ENCODE data around the gene IPCEF1. TPM values are rescaled to one million over a fixed set of nuclear protein-coding genes. Genes with fewer than 3 reads are reported as not detected.

The IPCEF1 gene
- total RNA-seq, 4 donors from 2014 or later, result 0.42 to 9.0 (median 3.1) TPM

DNA sequence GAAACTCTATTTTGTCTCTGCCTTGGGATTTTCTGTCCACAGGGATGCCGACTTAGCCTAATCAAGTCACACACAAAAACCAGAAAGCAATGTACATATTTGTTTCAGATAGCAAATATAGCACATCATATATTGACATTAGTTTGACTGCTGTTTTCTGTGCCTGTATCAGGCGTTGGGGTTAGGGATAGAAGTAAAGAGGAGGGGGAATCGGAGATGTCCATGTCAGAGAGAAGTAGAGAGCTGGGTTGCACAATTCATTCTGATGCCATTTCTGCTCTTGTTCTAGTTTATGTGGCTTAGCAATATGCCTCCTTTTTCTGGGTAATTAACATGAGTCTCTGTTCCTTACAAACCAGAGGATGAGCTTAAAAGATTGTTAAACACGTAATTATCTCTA is 14.7 kb upstream of the IPCEF1 start:
- no peaks in the 10 kb centered on the region for H3K9me3 ChIP-seq
- 64% methylated on average over 4 of the region's 4 CpGs for WGBS
- peaks cover 5% of the 10 kb centered on the region for H3K4me1 ChIP-seq
- no peak overlapping the region for H3K27ac ChIP-seq
- H3K4me3 ChIP-seq, result no peak overlapping the region
- H3K27me3 ChIP-seq, result no peaks in the 10 kb centered on the region
- H3K36me3 ChIP-seq, result no peaks in the 10 kb centered on the region
- DNase-seq (ENCODE audit: low spot score in 2 of 2), result no peak
- TF ChIP-seq POLR2AphosphoS5 (IDR thresholded peaks at IDR 0.05) (no peak), POLR2A (IDR thresholded peaks at IDR 0.05) (no peak), EP300 (IDR thresholded peaks at IDR 0.05) (no peak)
- TF ChIP-seq, protein P1, sequence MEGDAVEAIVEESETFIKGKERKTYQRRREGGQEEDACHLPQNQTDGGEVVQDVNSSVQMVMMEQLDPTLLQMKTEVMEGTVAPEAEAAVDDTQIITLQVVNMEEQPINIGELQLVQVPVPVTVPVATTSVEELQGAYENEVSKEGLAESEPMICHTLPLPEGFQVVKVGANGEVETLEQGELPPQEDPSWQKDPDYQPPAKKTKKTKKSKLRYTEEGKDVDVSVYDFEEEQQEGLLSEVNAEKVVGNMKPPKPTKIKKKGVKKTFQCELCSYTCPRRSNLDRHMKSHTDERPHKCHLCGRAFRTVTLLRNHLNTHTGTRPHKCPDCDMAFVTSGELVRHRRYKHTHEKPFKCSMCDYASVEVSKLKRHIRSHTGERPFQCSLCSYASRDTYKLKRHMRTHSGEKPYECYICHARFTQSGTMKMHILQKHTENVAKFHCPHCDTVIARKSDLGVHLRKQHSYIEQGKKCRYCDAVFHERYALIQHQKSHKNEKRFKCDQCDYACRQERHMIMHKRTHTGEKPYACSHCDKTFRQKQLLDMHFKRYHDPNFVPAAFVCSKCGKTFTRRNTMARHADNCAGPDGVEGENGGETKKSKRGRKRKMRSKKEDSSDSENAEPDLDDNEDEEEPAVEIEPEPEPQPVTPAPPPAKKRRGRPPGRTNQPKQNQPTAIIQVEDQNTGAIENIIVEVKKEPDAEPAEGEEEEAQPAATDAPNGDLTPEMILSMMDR (IDR thresholded peaks at IDR 0.05), result no peak

DNA sequence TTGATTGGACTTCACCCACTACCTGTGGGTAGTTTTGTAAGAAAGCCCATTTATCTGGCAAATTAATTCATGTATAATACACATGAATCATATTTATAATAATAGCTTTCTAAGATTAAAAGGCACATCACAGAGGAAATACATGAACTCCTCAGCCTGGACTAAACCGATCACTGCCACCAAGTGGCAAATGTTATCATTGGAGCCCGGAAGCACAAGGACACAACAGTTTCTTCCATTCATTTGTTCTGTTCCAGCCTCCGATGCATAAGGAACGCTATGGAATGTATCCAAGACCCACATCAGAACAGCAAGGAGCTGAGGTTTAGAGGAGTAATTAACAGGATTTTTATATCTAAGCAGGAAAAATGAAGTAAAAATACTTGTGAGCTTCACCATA is 13.9 kb upstream of the IPCEF1 start:
- H3K27ac ChIP-seq, result no peak overlapping the region
- DNase-seq (ENCODE audit: low spot score in 2 of 2), result no peak
- no peak overlapping the region for H3K4me3 ChIP-seq
- H3K9me3 ChIP-seq, result no peaks in the 10 kb centered on the region
- H3K36me3 ChIP-seq, result no peaks in the 10 kb centered on the region
- no peaks in the 10 kb centered on the region for H3K27me3 ChIP-seq
- no peak for TF ChIP-seq POLR2AphosphoS5 (IDR thresholded peaks at IDR 0.05)
- TF ChIP-seq, protein P1 (IDR thresholded peaks at IDR 0.05), result peak in 1 of 2 donors; percentile 24
- 12% methylated on average over 4 of the region's 4 CpGs for WGBS
- H3K4me1 ChIP-seq, result peaks cover 5% of the 10 kb centered on the region

DNA sequence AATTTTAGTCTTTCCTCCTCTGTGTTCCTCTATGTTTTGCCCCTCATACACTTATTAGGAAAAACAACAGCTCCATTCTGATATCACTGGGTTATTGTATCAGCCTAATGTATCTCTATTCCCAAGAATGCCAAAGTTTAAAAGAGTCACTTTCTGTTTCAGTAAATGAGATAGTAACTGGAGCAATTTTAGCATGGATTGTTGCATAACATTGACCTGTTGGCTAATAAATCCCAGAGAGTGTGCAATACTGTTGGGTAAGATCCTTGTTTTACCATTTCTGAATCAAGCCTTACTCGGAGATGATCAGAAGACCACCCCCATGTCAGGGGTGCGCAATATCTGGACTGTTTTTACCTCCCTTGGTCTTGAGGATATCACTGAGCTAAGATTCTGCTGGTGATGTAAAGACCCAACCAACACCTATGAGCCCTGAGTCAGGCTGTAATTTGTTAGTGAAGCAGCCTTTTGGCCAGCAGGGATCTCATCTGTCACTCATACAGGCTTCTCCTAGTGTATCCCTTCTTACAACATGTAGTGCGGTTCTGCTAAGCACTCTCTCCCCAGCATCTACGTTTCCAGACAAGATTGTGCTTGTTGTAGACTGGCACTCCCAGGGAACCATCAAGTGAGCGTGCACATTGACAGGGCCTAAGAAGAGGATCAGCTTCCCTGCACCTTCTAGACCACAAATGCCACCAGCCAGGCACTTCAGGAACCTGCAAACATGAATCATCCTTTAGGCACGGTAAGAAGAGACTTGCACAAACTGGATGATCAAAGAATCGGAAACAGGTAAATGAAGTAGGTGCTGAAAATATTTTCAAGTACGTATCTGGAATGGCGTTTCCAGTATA is 11.5 kb upstream of the IPCEF1 start:
- 73% methylated on average over 9 of the region's 9 CpGs for WGBS
- H3K27ac ChIP-seq, result no peak overlapping the region

DNA sequence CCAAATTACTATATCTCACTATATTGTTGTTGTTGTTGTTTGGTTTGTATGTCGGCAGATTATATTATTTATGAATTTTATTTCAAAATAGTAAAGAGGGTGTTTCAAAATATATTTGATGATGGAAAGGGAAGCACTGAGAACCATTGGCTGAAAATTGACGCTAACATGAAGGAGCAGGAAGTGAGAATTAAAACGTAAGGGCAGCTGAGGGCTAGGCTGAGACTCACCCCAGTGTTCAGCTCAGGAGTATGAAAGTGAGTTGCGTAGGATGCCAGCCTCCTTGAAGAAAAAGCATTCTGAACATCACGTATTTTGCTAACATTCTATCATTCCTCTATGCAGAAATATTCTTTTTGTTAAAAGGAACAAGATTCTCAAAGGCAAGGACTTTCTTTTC is 10.7 kb upstream of the IPCEF1 start:
- Histone ChIP-seq H3K4me1 (peaks cover 5% of the 10 kb centered on the region), H3K4me3 (no peak overlapping the region), H3K27me3 (no peaks in the 10 kb centered on the region), H3K27ac (no peak overlapping the region), H3K36me3 (no peaks in the 10 kb centered on the region), H3K9me3 (no peaks in the 10 kb centered on the region)
- WGBS, result 83% methylated on average over 5 of the region's 5 CpGs
- no peak for DNase-seq (ENCODE audit: low spot score in 2 of 2)
- TF ChIP-seq POLR2AphosphoS5 (IDR thresholded peaks at IDR 0.05), result no peak
- TF ChIP-seq, protein P1 (IDR thresholded peaks at IDR 0.05), result no peak
- no peak for TF ChIP-seq POLR2A (IDR thresholded peaks at IDR 0.05)
- no peak for TF ChIP-seq EP300 (IDR thresholded peaks at IDR 0.05)

More for the DNA sequence above, 11.5 kb upstream of the IPCEF1 start:
- Histone ChIP-seq H3K4me1 (peaks cover 5% of the 10 kb centered on the region), H3K9me3 (no peaks in the 10 kb centered on the region), H3K27me3 (no peaks in the 10 kb centered on the region), H3K4me3 (no peak overlapping the region), H3K36me3 (no peaks in the 10 kb centered on the region)
- DNase-seq (ENCODE audit: low spot score in 2 of 2), result no peak
- no peak for TF ChIP-seq EP300 (IDR thresholded peaks at IDR 0.05)
- no peak for TF ChIP-seq POLR2AphosphoS5 (IDR thresholded peaks at IDR 0.05)
- TF ChIP-seq, protein P1 (IDR thresholded peaks at IDR 0.05), result no peak
- TF ChIP-seq POLR2A (IDR thresholded peaks at IDR 0.05), result no peak

DNA sequence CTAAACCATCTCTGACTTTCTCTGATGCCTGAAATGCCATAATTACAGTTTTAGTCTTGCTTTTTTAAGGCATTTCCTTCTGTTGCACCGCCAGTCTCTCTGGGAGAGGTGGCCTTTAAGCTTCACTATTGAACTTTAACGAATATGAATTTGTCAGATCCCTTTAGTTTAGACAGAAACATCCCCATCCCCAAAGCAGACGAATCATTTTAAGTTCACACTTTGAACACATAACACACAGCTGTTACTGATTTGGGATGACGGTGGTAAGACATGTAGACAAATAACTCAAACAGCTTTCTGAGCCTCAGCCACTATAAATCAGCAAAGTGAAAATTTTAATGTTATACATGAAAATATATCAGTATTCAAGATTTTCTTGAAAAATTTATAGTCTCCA is 7.2 kb upstream of the IPCEF1 start:
- Histone ChIP-seq H3K36me3 (no peaks in the 10 kb centered on the region), H3K4me3 (no peak overlapping the region), H3K9me3 (no peaks in the 10 kb centered on the region), H3K27ac (no peak overlapping the region), H3K4me1 (peaks cover 5% of the 10 kb centered on the region), H3K27me3 (no peaks in the 10 kb centered on the region)
- no peak for DNase-seq (ENCODE audit: low spot score in 2 of 2)
- WGBS, result 49% methylated on average over 4 of the region's 4 CpGs
- TF ChIP-seq, protein P1 (IDR thresholded peaks at IDR 0.05), result no peak
- no peak for TF ChIP-seq POLR2AphosphoS5 (IDR thresholded peaks at IDR 0.05)
- TF ChIP-seq POLR2A (IDR thresholded peaks at IDR 0.05), result no peak
- TF ChIP-seq EP300 (IDR thresholded peaks at IDR 0.05), result no peak

Measured in suprapubic skin (tissue), 4 donors.